EH (cell line): Measurements from ENCODE around the gene TMSB4X.

ENCODE experiments used
- DNase-seq: peaks from one replicate; pipeline ENCODE4 v3.0.0-alpha.2; 2015; ENCODE audit warnings: low read depth

TMSB4X gene

DNA sequence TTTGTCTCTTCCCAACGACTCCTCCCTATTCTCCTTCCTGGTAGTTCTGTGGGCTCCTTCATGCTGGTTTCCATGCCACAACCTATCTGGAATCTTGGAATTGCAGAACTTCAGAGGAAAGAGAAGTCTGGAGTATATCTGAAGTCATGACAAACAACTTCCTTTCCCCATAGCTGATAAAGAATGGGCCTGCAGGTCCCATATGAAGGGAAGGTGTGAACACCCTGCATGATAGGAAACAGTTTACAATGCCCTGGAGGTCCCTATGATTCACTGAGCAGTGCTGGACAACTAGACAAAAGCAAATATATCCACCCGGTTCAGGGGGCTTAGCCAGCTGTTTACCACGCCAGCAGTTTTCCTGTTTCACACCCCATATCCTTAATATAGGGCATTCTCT, 50.1 kb downstream of the TMSB4X start:
- no peak for DNase-seq
